NB4 (cell line): ENCODE results near the gene CSF2.
"Not testable (repeated sequence)": the region's sequence is repeated elsewhere in the genome, so short reads cannot be mapped to it uniquely, and the experiment has no call there.

Source experiments
- MYC ChIP-seq: IDR thresholded peaks from 2 replicates; pipeline ENCODE4 v1.6.1; 2011; ENCODE audit warnings: low read depth, low read length
- TF ChIP-seq, protein P1 (sequence below): IDR thresholded peaks from one replicate; pipeline ENCODE4 v1.5.1; 2012; ENCODE audit warnings: low read depth, low read length
- TF ChIP-seq, protein P2 (sequence below): IDR thresholded peaks from 2 replicates; pipeline ENCODE4 v1.6.1; 2011; ENCODE audit warnings: low read depth, low read length

DNA sequence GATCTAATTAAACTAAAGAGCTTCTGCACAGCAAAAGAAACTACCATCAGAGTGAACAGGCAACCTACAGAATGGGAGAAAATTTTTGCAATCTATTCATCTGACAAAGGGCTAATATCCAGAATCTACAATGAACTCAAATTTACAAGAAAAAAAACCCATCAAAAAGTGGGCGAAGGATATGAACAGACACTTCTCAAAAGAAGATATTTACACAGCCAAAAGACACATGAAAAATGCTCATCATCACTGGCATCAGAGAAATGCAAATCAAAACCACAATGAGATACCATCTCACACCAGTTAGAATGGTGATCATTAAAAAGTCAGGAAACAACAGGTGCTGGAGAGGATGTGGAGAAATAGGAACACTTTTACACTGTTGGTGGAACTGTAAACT, 34.9 kb downstream of the CSF2 start:
- TF ChIP-seq MYC = not testable (repeated sequence)
- TF ChIP-seq, protein P1, sequence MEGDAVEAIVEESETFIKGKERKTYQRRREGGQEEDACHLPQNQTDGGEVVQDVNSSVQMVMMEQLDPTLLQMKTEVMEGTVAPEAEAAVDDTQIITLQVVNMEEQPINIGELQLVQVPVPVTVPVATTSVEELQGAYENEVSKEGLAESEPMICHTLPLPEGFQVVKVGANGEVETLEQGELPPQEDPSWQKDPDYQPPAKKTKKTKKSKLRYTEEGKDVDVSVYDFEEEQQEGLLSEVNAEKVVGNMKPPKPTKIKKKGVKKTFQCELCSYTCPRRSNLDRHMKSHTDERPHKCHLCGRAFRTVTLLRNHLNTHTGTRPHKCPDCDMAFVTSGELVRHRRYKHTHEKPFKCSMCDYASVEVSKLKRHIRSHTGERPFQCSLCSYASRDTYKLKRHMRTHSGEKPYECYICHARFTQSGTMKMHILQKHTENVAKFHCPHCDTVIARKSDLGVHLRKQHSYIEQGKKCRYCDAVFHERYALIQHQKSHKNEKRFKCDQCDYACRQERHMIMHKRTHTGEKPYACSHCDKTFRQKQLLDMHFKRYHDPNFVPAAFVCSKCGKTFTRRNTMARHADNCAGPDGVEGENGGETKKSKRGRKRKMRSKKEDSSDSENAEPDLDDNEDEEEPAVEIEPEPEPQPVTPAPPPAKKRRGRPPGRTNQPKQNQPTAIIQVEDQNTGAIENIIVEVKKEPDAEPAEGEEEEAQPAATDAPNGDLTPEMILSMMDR = not testable (repeated sequence)
- TF ChIP-seq, protein P2, sequence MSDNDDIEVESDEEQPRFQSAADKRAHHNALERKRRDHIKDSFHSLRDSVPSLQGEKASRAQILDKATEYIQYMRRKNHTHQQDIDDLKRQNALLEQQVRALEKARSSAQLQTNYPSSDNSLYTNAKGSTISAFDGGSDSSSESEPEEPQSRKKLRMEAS = not testable (repeated sequence)
